GM18505 (cell line): ENCODE data around the gene ATP6V0B.

Experiments
- ATAC-seq: cut with Tn5 transposase; IDR thresholded peaks from one replicate; pipeline ENCODE4 v1.9.1; 2021; ENCODE audit not compliant: unreplicated experiment
- POLR2A ChIP-seq: IDR thresholded peaks from 4 replicates; pipeline ENCODE4 v1.6.1; 2011; ENCODE audit warnings: borderline replicate concordance; ENCODE audit not compliant: insufficient read depth, insufficient read length; ENCODE audit errors: extremely low read depth

Gene ATP6V0B

GRCh38 chr1:43974443-43975248 lies at the start of gene ATP6V0B:
TSS of gene ATP6V0B (plus strand) at chr1:43974960. CDS start at chr1:43975041, 81 bp downstream.
- TF ChIP-seq POLR2A: peak; percentile 78
- ATAC-seq: peak; percentile 66

DNA sequence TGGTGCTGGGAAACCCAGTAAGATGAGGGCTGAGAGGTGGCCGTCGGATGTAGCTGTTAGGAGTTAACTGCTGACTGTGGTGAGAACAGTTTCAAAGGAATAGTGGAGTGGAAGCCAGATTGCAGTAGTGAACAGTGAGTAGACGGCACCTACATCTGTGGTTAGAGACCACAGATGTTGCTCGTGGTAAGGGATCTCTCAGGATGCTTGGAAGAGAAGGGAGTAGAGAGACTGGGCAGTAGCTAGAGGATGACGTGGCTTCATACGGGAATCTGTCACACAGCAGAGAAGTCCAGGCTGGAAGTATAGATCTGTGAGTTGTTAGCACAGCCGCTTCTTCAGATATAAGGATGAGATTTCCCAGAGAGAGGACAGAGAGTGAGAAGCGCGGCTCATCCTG lies 48.9 kb upstream of the ATP6V0B start:
- no peak for ATAC-seq
- no peak for TF ChIP-seq POLR2A

DNA sequence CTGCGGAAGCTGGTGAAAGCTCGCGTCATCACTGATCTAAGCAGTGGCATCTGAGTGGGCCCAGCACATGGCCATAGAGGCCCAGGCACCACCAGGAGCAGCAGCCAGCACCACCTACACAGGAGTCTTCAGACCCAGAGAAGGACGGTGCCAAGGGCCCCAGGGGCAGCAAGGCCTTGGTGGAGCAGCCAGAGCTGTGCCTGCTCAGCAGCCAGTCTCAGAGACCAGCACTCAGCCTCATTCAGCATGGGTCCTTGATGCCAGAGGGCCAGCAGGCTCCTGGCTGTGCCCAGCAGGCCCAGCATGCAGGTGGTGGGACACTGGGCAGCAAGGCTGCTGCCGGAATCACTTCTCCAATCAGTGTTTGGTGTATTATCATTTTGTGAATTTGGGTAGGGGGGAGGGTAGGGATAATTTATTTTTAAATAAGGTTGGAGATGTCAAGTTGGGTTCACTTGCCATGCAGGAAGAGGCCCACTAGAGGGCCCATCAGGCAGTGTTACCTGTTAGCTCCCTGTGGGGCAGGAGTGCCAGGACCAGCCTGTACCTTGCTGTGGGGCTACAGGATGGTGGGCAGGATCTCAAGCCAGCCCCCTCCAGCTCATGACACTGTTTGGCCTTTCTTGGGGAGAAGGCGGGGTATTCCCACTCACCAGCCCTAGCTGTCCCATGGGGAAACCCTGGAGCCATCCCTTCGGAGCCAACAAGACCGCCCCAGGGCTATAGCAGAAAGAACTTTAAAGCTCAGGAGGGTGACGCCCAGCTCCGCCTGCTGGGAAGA lies 44.4 kb upstream of the ATP6V0B start:
- no peak for ATAC-seq
- TF ChIP-seq POLR2A: no peak

DNA sequence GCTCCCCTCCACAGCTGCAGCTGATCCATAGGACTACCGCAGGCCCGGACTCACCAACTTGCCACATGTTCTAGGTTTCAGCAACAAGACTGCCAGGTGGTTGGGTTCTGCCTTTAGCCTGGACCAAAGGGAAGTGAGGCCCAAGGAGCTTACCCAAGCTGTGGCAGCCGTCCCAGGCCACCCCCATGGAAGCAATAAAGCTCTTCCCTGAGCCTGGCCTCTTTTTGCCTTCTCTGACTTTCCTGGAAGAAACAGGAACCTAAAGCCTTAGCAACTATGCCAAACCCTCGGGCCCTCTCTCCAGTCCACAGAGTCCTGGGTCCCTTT lies 43.8 kb upstream of the ATP6V0B start:
- ATAC-seq: no peak
- TF ChIP-seq POLR2A: no peak

GRCh38 chr1:43931711-43932660 lies 42.8 kb upstream of the ATP6V0B start:
- no peak for TF ChIP-seq POLR2A
- no peak for ATAC-seq

DNA sequence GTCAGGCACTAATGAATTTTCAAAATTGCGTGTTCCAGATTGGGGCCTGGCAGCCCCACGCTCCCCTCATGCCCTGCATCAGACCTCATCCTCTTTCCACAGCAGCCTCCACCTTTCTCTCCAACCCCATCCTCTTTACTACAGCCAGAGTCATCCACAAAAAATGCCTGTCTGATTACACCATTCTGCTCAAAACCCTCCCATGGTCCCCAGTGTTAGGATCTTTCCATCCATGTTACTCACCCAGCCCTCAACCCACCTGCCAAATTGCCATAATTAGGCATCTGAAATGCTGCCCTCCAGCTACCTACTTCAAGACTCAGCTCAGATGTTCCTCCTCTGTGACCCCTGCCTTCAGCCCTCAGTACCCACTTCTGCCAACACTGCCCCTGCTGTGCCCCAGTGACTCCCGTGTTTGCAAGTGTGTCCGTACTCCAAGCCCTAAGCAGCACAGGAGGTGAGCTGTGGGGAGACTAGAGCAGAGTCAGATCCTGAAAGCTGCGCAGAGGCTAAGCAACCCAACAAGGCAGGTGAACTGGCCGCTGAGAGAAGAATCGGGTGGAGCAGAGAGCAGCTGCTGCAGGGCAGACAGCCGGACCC lies 41.9 kb upstream of the ATP6V0B start:
- no peak for TF ChIP-seq POLR2A
- no peak for ATAC-seq

DNA sequence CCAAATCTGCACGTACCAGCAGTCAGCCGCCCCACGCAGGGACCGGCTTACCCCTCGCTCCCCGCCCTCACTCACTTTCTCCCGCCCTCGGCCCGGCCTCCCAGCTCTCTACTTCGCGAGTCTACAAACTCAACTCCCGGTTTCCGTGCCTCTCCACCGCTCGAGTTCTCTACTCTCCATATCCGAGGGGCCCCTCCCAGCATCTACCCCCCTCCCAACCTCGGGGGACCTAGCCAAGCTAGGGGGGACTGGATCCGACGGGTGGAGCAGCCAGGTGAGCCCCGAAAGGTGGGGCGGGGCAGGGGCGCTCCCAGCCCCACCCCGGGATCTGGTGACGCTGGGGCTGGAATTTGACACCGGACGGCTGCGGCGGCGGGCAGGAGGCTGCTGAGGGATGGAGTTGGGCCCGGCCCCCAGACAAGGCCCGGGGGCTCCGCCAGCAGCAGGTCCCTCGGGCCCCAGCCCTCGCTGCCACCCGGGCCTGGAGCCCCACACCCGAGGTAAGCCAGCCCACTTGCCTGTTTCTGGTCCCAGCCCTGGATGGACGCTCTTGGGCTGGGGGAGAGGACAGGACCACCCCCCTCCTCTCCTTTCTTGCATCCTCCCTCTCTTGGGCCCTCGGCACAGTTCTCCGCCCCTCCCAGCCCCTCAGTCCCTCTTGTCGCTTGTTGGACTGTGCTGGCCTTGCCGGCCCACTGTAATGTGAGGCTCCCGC lies 41.2 kb upstream of the ATP6V0B start, which contains the start of gene ARTN:
Gene ARTN, plus strand, starts transcription at position 416 of the 715 bp plus-strand sequence. CDS start 1,856 bp downstream, outside the sequence.
- no peak for ATAC-seq
- TF ChIP-seq POLR2A: no peak

GRCh38 chr1:43934101-43934985 lies 40.4 kb upstream of the ATP6V0B start:
- no peak for ATAC-seq
- no peak for TF ChIP-seq POLR2A

DNA sequence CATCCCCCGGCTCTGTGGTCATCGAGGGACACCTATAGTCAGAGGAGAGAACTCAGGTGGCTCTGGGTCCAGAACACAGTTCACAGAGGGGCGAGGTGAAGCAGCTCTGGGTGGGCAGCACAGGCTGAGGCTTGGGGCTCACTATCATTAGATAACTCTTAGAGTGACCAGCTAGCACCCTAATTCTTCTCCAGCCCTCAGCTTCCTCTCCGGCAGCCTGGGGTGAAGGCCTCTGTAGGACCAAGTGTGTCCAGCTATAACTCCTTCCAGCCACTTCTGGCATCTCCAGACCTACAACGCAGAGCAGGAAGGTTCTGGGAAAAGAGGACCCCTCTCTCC lies 39.8 kb upstream of the ATP6V0B start:
- TF ChIP-seq POLR2A: no peak
- ATAC-seq: no peak

DNA sequence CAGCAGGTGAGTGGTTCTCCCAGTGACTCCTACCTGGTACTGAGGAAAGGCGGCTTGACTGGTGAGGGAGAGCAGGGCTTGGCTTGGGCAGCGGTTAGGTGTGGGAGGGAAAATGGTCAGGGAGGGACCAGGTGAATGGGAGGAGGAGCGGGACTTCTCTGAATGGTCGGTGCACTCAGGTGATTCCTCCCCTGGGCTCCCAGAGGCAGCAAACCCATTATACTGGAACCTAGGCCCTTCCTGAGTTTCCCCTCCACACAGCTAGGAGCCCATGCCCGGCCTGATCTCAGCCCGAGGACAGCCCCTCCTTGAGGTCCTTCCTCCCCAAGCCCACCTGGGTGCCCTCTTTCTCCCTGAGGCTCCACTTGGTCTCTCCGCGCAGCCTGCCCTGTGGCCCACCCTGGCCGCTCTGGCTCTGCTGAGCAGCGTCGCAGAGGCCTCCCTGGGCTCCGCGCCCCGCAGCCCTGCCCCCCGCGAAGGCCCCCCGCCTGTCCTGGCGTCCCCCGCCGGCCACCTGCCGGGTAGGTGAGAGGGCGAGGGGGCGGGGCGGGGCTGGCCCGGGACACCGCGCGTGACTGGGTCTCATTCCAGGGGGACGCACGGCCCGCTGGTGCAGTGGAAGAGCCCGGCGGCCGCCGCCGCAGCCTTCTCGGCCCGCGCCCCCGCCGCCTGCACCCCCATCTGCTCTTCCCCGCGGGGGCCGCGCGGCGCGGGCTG lies 38.9 kb upstream of the ATP6V0B start:
- no peak for TF ChIP-seq POLR2A
- no peak for ATAC-seq
